K562 (cell line): ENCODE results near the gene CDC20B. TPM values are rescaled to one million over a fixed set of nuclear protein-coding genes. Genes with fewer than 3 reads are reported as not detected.
A peak's percentile ranks its signal among the peaks of the same experiment; 100 is the strongest.

Experiments
- ATAC-seq: fragments of 200-7000 bp; cut with Tn5 transposase; 3 replicates; pipeline ENCODE4 v1.9.1; 2020; ENCODE audit warnings: moderate library complexity
- BruUV-seq: library from RNA; stranded (reverse); fragments of 400-500 nt; replicated peaks from 2 replicates; lab custom pipeline; 2021; lab: Mats Ljungman, UMichigan
- CTCF ChIA-PET: fragments of 300-600 bp; formaldehyde crosslinking; extraction: SDS; loops from one replicate; lab custom pipeline; 2021; ENCODE audit warnings: low intra/inter-chr PET ratio; lab: Yijun Ruan, JAX
- POLR2A ChIA-PET: fragments of 300-600, 350-650 bp; sonication (Branson Sonifier 250); formaldehyde crosslinking; extraction: SDS; loops from one replicate; lab custom pipeline; 2021; ENCODE audit warnings: antibody characterized with exemption, inconsistent platforms; lab: Yijun Ruan, JAX
- DNase-seq, 4 experiments: peaks; one replicate each; pipeline versions ENCODE4 v3.0.0 to v3.0.0-alpha.2; 2011 to 2018; ENCODE audit warnings: low spot score in 3 of 4, mixed read lengths in 3 of 4; ENCODE audit errors: extremely low read depth in 1 of 4
- FAIRE-seq: peaks from 2 replicates; lab custom pipeline; 2011; peaks lifted over from hg19 to GRCh38; lab: Jason Lieb, UNC
- H2AFZ ChIP-seq: 2 replicates; pipeline ENCODE4 v1.6.0; 2011; ENCODE audit warnings: low read depth, low read length, control low read depth, inconsistent platforms
- H3K27ac ChIP-seq: fragments of 200-600 bp; 3 replicates; pipeline ENCODE4 v1.8.0; 2011; ENCODE audit warnings: low read depth, mild to moderate bottlenecking, control low read depth, inconsistent platforms, low read length, moderate library complexity, mixed read lengths; ENCODE audit errors: extremely low read depth
- H3K27me3 ChIP-seq, 2 experiments: fragments of 300-600 bp in 1 of 2; 2 replicates in 1 of 2; 3 replicates in 1 of 2; pipeline versions ENCODE4 v1.6.0 to v1.8.0; 2011; ENCODE audit warnings: inconsistent platforms in 2 of 2, low read length in 2 of 2, mild to moderate bottlenecking in 1 of 2, mixed read lengths in 1 of 2, moderate library complexity in 1 of 2; ENCODE audit not compliant: control insufficient read depth in 2 of 2, insufficient read depth in 2 of 2
- H3K36me3 ChIP-seq: fragments of 300-600 bp; 3 replicates; pipeline ENCODE4 v1.8.0; 2011; ENCODE audit warnings: mild to moderate bottlenecking, low read length, inconsistent platforms; ENCODE audit not compliant: control insufficient read depth, insufficient read depth
- H3K4me1 ChIP-seq, 2 experiments: fragments of 200-600 bp in 1 of 2; replicated peaks in 1 of 2; 2 replicates in 1 of 2; 3 replicates in 1 of 2; pipeline versions ENCODE4 v1.5.1 to v1.8.0; 2011; ENCODE audit warnings: inconsistent platforms in 2 of 2, low read length in 2 of 2, mild to moderate bottlenecking in 1 of 2, mixed read lengths in 1 of 2, moderate library complexity in 1 of 2; ENCODE audit not compliant: control insufficient read depth in 2 of 2, insufficient read depth in 2 of 2
- H3K4me2 ChIP-seq: 2 replicates; pipeline ENCODE4 v1.6.1; 2011; ENCODE audit warnings: low read length, control low read depth, inconsistent platforms, mixed read lengths; ENCODE audit not compliant: insufficient read depth
- H3K4me3 ChIP-seq: fragments of 200-600 bp; sonication (generic), shearing (Covaris generic); 2 replicates; pipeline ENCODE4 v1.5.1; 2016; ENCODE audit warnings: control low read depth, inconsistent platforms
- H3K79me2 ChIP-seq: fragments of 200-600 bp; 3 replicates; pipeline ENCODE4 v1.8.0; 2011; ENCODE audit warnings: low read length, inconsistent platforms; ENCODE audit not compliant: control insufficient read depth, insufficient read depth
- H3K9ac ChIP-seq, 2 experiments: 2 replicates each; pipeline versions ENCODE4 v1.6.0 to v1.6.1; 2011; ENCODE audit warnings: low read depth in 2 of 2, low read length in 2 of 2, control low read depth in 1 of 2, inconsistent platforms in 1 of 2, mild to moderate bottlenecking in 1 of 2, mixed read lengths in 1 of 2; ENCODE audit not compliant: insufficient read depth in 1 of 2
- H3K9me1 ChIP-seq: one replicate; pipeline ENCODE4 v1.6.0; 2011; ENCODE audit warnings: inconsistent platforms, mild to moderate bottlenecking, low read length, moderate library complexity; ENCODE audit not compliant: control insufficient read depth, insufficient read depth
- H3K9me3 ChIP-seq: replicated peaks from 2 replicates; pipeline ENCODE4 v1.5.1; 2011; ENCODE audit warnings: low read depth, low read length, inconsistent platforms; ENCODE audit not compliant: control insufficient read depth, insufficient read depth
- H4K20me1 ChIP-seq: replicated peaks from 2 replicates; pipeline ENCODE4 v1.6.1; 2011; ENCODE audit warnings: low read length, inconsistent platforms, mixed read lengths; ENCODE audit not compliant: control insufficient read depth, insufficient read depth
- C11orf30 ChIP-seq: fragments of 450-650 bp; IDR thresholded peaks from 2 replicates; pipeline ENCODE4 v1.6.1; 2016; ENCODE audit warnings: low read depth, mild to moderate bottlenecking
- FOXP1 ChIP-seq: sonication (generic); formaldehyde crosslinking; IDR thresholded peaks from 2 replicates; pipeline ENCODE4 v1.8.0; 2022; ENCODE audit warnings: mild to moderate bottlenecking, missing genetic modification reagents
- GABPA ChIP-seq: fragments of 200-800 bp; sonication (Bioruptor generic); conservative IDR thresholded peaks from 2 replicates; pipeline ENCODE4 v1.6.1; 2016; ENCODE audit warnings: low read depth, missing genetic modification characterization, missing compliant biosample characterization
- GTF2A2 ChIP-seq: IDR thresholded peaks from 2 replicates; pipeline ENCODE4 v1.6.1; 2016; ENCODE audit warnings: mild to moderate bottlenecking, missing genetic modification characterization, missing compliant biosample characterization
- HDAC8 ChIP-seq: fragments of 450-650 bp; IDR thresholded peaks from 2 replicates; pipeline ENCODE4 v1.6.1; 2016; ENCODE audit warnings: mild to moderate bottlenecking, missing genetic modification characterization, moderate library complexity, missing compliant biosample characterization
- HSF4 ChIP-seq: fragments of 250-450 bp; sonication (Bioruptor Pico); IDR thresholded peaks from 2 replicates; pipeline ENCODE4 v2.1.2; 2022; ENCODE audit warnings: mild to moderate bottlenecking, moderate library complexity, borderline replicate concordance
- MLLT1 ChIP-seq, 2 experiments: fragments of 450-650 bp; IDR thresholded peaks; 2 replicates each; pipeline ENCODE4 v1.6.1; 2016
- POLR2H ChIP-seq: IDR thresholded peaks from 2 replicates; pipeline ENCODE4 v1.6.1; 2016; ENCODE audit warnings: missing genetic modification characterization, low read depth, mild to moderate bottlenecking, control low read depth, missing compliant biosample characterization, moderate library complexity
- PREB ChIP-seq: sonication (generic); formaldehyde crosslinking; IDR thresholded peaks from 2 replicates; pipeline ENCODE4 v1.8.1; 2023; ENCODE audit warnings: mild to moderate bottlenecking, missing genetic modification reagents
- PURB ChIP-seq: sonication (generic); formaldehyde crosslinking; IDR thresholded peaks from 2 replicates; pipeline ENCODE4 v1.9.0; 2021; ENCODE audit warnings: low read depth, mild to moderate bottlenecking, missing genetic modification reagents
- RAD21 ChIP-seq, 2 experiments: fragments of 250-450 bp in 1 of 2; fragments of 450-650 bp in 1 of 2; sonication (Bioruptor Pico) in 1 of 2; formaldehyde crosslinking in 1 of 2; IDR thresholded peaks in 1 of 2; conservative IDR thresholded peaks in 1 of 2; 2 replicates each; pipeline versions ENCODE4 v1.4.0 to v1.8.0; 2020 to 2022; ENCODE audit warnings: mild to moderate bottlenecking in 2 of 2, moderate library complexity in 1 of 2
- SMARCE1 ChIP-seq: fragments of 450-650 bp; IDR thresholded peaks from 2 replicates; pipeline ENCODE4 v1.7.1; 2016; ENCODE audit warnings: mild to moderate bottlenecking
- UBTF ChIP-seq, 2 experiments: IDR thresholded peaks; 2 replicates each; pipeline ENCODE4 v1.6.1; 2012; ENCODE audit warnings: improper control_type of control experiment in 2 of 2, low read depth in 2 of 2, low read length in 2 of 2, borderline replicate concordance in 1 of 2
- ZNF140 ChIP-seq: fragments of 250-450 bp; sonication (Bioruptor Pico); IDR thresholded peaks from 2 replicates; pipeline ENCODE4 v1.8.0; 2021; ENCODE audit warnings: moderate library complexity, mild to moderate bottlenecking, inconsistent platforms
- ZNF316 ChIP-seq: fragments of 450-650 bp; IDR thresholded peaks from 2 replicates; pipeline ENCODE4 v1.6.1; 2016
- ZNF347 ChIP-seq: fragments of 450-650 bp; formaldehyde crosslinking; IDR thresholded peaks from 2 replicates; pipeline ENCODE4 v1.4.0; 2020; ENCODE audit warnings: low read depth, mild to moderate bottlenecking, moderate library complexity
- ZNF445 ChIP-seq: fragments of 250-450 bp; sonication (Bioruptor Pico); IDR thresholded peaks from 2 replicates; pipeline ENCODE4 v1.4.0; 2020; ENCODE audit warnings: low read depth, mild to moderate bottlenecking, moderate library complexity
- ZNF586 ChIP-seq: fragments of 450-650 bp; formaldehyde crosslinking; conservative IDR thresholded peaks from 2 replicates; pipeline ENCODE4 v1.4.0; 2020; ENCODE audit warnings: mild to moderate bottlenecking, moderate library complexity
- WGBS: fragments of 100-300 bp; shearing (Covaris generic); methylation state at CpG from one replicate; pipeline ENCODE4 v1.1.6; 2016; ENCODE audit warnings: low coverage, mixed read lengths; ENCODE audit not compliant: insufficient coverage; ENCODE audit errors: missing lambda C conversion rate; 5-methylcytosine and 5-hydroxymethylcytosine counted together
- in situ Hi-C: fragments of 300-500 bp; cut with MboI; formaldehyde crosslinking; loops from 4 replicates; pipeline ENCODE4 v1.15.0; 2018; ENCODE audit warnings: inconsistent platforms, mixed read lengths
- intact Hi-C: fragments of 100-400 bp; cut with micrococcal nuclease; formaldehyde crosslinking; loops from 2 replicates; pipeline ENCODE4 v1.14.2; 2022
- polyA plus RNA-seq, 8 experiments: library from polyadenylated mRNA; depleted of rRNA in 4 of 8; stranded (reverse) in 5 of 8; unstranded in 3 of 8; fragments of >200 nt; fragmentation: Nextera tagmentation in 2 of 8; fragmentation: Illumina TruSeq in 1 of 8; extraction: Ambion mirVana in 2 of 8; extraction: Trizol in 1 of 8; gene quantifications; 2 replicates each; pipeline versions ENCODE4 v1.2.1 to v1.2.3, GENCODE V29; 2011 to 2014; ENCODE audit warnings: inconsistent platforms in 1 of 8, missing spikeins in 1 of 8
- total RNA-seq, 7 experiments: library from RNA; depleted of rRNA in 6 of 7; stranded (reverse); fragments of >200 nt in 6 of 7; fragmentation: Illumina TruSeq in 2 of 7; extraction: Trizol in 2 of 7; gene quantifications; 2 replicates each; pipeline versions ENCODE4 v1.2.1 to v1.2.3, GENCODE V29; 2011 to 2021; ENCODE audit warnings: low replicate concordance in 1 of 7

CDC20B gene
- total and polyA plus RNA-seq, 9 of the 15 experiments (the other 6 are each of a cell fraction or from before 2014, with no cell fraction given): 0.04 TPM; not detected in 8

- in situ Hi-C loops: no loop called here
- Histone ChIP-seq H3K9ac (no peak overlapping the region), H3K4me3 (no peak overlapping the region), H4K20me1 (no peaks in the 10 kb centered on the region), H3K27ac (no peak overlapping the region), H3K79me2 (no peaks in the 10 kb centered on the region), H2AFZ (no peak overlapping the region), H3K4me2 (no peak overlapping the region), H3K9me3 (no peaks in the 10 kb centered on the region), H3K27me3 (peaks cover under 1 to 5% of the 10 kb centered on the region in 2 experiments; a peak in 2 of 5 replicates), H3K36me3 (no peaks in the 10 kb centered on the region), H3K9me1 (no peaks in the 10 kb centered on the region), H3K4me1 (no peaks in the 10 kb centered on the region)
- POLR2A ChIA-PET: no interaction called here
- BruUV-seq: TSS peak; percentile 37
- ATAC-seq (no peak), FAIRE-seq (no peak), DNase-seq (peak in 1 of 4 experiments; percentile 26)
- 1% methylated on average over 9 of the region's 9 CpGs for WGBS
- CTCF ChIA-PET: interaction anchor here (0.8 to 3.0 kb wide), 3 partner anchors 217 to 1674 kb away, joined by 4 to 17 read pairs (median 8); no protein-coding TSS in a partner anchor
- intact Hi-C loops: no loop called here
- TF ChIP-seq MLLT1 (IDR thresholded peaks at IDR 0.05) (no peak), SMARCE1 (no peak), GABPA (0 out of 2 replicates have a peak, but pooled peaks have one; percentile 10), PURB (CRISPR knock-in tag) (no peak), ZNF316 (peak; percentile 57; the same call in 1 of the 2 replicates), RAD21 (CRISPR knock-in tag; conservative IDR thresholded peaks at IDR 0.05 in 1 of 2, IDR thresholded peaks at IDR 0.05 in 1 of 2) (no peak), ZNF347 (no peak), ZNF445 (CRISPR knock-in tag) (no peak), UBTF (IDR thresholded peaks at IDR 0.05; ENCODE audit: borderline replicate concordance in 1 of 2, low read depth in 2 of 2, low read length in 2 of 2) (no peak), POLR2H (0 out of 2 replicates have a peak, but pooled peaks have one; percentile 72), HDAC8 (tag) (no peak), ZNF586 (no peak), FOXP1 (CRISPR knock-in tag) (no peak), C11orf30 (peak; percentile 38; the same call in 1 of the 2 replicates), PREB (CRISPR knock-in tag) (no peak), GTF2A2 (tag) (no peak), ZNF140 (CRISPR knock-in tag) (no peak), HSF4 (no peak)
Measured at GRCh38 chr5:55160493-55161209, 12.3 kb downstream of the CDC20B start.
